HCT116 (cell line): Measurements from ENCODE around the gene PPFIA1. TPM values are rescaled to one million over a fixed set of nuclear protein-coding genes. Genes with fewer than 3 reads are reported as not detected.

ENCODE experiments used
- ATAC-seq: fragments of 200-7000 bp; cut with Tn5 transposase; 2 replicates; pipeline ENCODE4 v1.9.1; 2020; ENCODE audit warnings: mild to moderate bottlenecking, moderate library complexity
- BruUV-seq: library from RNA; stranded (reverse); fragments of 400-500 nt; replicated peaks from 2 replicates; lab custom pipeline; 2021; lab: Mats Ljungman, UMichigan
- CTCF ChIA-PET: fragments of 300-600 bp; sonication (Branson Sonifier 250); formaldehyde crosslinking; loops from one replicate; lab custom pipeline; 2021; ENCODE audit warnings: antibody characterized with exemption; lab: Charles Lee
- POLR2A ChIA-PET: fragments of 300-600, 350-600 bp; sonication (Branson Sonifier 250); formaldehyde crosslinking; loops from one replicate; lab custom pipeline; 2021; ENCODE audit warnings: antibody characterized with exemption; lab: Charles Lee
- RAD21 ChIA-PET, 2 experiments: fragments of 300-600 bp; sonication (Branson Sonifier 250); formaldehyde crosslinking; loops; one replicate each; lab custom pipeline; 2023; ENCODE audit warnings: low total read pairs in 2 of 2; ENCODE audit not compliant: uncharacterized antibody in 2 of 2, unreplicated experiment in 2 of 2, low non-redundant PET in 1 of 2; lab: Charles Lee
- DNase-seq: peaks from one replicate; pipeline ENCODE4 v3.0.0-alpha.2; 2010; ENCODE audit warnings: low read depth, low spot score
- H2AFZ ChIP-seq: fragments of 200-600 bp; shearing (Covaris generic), sonication (generic); 2 replicates; pipeline ENCODE4 v1.6.1; 2017; ENCODE audit warnings: low read depth, mixed run types, mixed read lengths, antibody characterized with exemption, low read length; ENCODE audit not compliant: poor library complexity, severe bottlenecking
- H3K27ac ChIP-seq: 2 replicates; pipeline ENCODE4 v1.5.1; 2012; ENCODE audit warnings: low read depth, low read length
- H3K27me3 ChIP-seq: fragments of 200-600 bp; sonication (generic); 2 replicates; pipeline ENCODE4 v1.6.1; 2016; ENCODE audit warnings: mixed run types, low read length, mixed read lengths; ENCODE audit not compliant: insufficient read depth
- H3K36me3 ChIP-seq, 2 experiments: fragments of 200-500 bp in 1 of 2; fragments of 200-600 bp in 1 of 2; sonication (Bioruptor generic) in 1 of 2; sonication (generic) in 1 of 2; 2 replicates each; pipeline versions ENCODE4 v1.5.1 to v1.6.1; 2014 to 2016; ENCODE audit warnings: low read length in 2 of 2, inconsistent platforms in 1 of 2, mixed read lengths in 1 of 2, mixed run types in 1 of 2; ENCODE audit not compliant: insufficient read depth in 2 of 2, control insufficient read depth in 1 of 2
- H3K4me1 ChIP-seq, 2 experiments: fragments of 200-600 bp in 1 of 2; sonication (generic) in 1 of 2; 2 replicates each; pipeline versions ENCODE4 v1.5.1 to v1.6.1; 2012 to 2017; ENCODE audit warnings: low read length in 2 of 2, inconsistent platforms in 1 of 2, mild to moderate bottlenecking in 1 of 2, mixed read lengths in 1 of 2, mixed run types in 1 of 2, moderate library complexity in 1 of 2; ENCODE audit not compliant: insufficient read depth in 2 of 2, control insufficient read depth in 1 of 2
- H3K4me2 ChIP-seq: fragments of 200-600 bp; sonication (generic); 2 replicates; pipeline ENCODE4 v1.6.1; 2017; ENCODE audit warnings: mixed run types, low read length, mixed read lengths
- H3K4me3 ChIP-seq, 2 experiments: fragments of 200-600 bp in 1 of 2; sonication (generic) in 1 of 2; replicated peaks in 1 of 2; 2 replicates each; pipeline ENCODE4 v1.5.1; 2011 to 2016; ENCODE audit warnings: low read length in 2 of 2, control low read depth in 1 of 2, low read depth in 1 of 2, mild to moderate bottlenecking in 1 of 2, mixed read lengths in 1 of 2, mixed run types in 1 of 2
- H3K79me2 ChIP-seq: fragments of 200-600 bp; sonication (generic); 2 replicates; pipeline ENCODE4 v1.6.1; 2017; ENCODE audit warnings: mild to moderate bottlenecking, mixed run types, low read length, moderate library complexity, mixed read lengths; ENCODE audit not compliant: insufficient read depth
- H3K9ac ChIP-seq: fragments of 200-600 bp; sonication (generic); 2 replicates; pipeline ENCODE4 v1.6.1; 2016; ENCODE audit warnings: low read length, mixed read lengths
- H3K9me2 ChIP-seq: fragments of 200-600 bp; sonication (generic), shearing (Covaris generic); 2 replicates; pipeline ENCODE4 v1.6.1; 2017; ENCODE audit warnings: mixed run types, mild to moderate bottlenecking, moderate library complexity; ENCODE audit not compliant: insufficient read depth
- H3K9me3 ChIP-seq, 2 experiments: fragments of 200-500 bp in 1 of 2; fragments of 200-600 bp in 1 of 2; sonication (Bioruptor generic) in 1 of 2; sonication (generic) in 1 of 2; 2 replicates each; pipeline ENCODE4 v1.6.1; 2014 to 2017; ENCODE audit warnings: low read length in 2 of 2, mixed read lengths in 2 of 2, inconsistent platforms in 1 of 2, low read depth in 1 of 2, mild to moderate bottlenecking in 1 of 2, mixed run types in 1 of 2, moderate library complexity in 1 of 2; ENCODE audit not compliant: control insufficient read depth in 1 of 2, insufficient read depth in 1 of 2
- H4K20me1 ChIP-seq: fragments of 200-600 bp; sonication (generic), shearing (Covaris generic); 2 replicates; pipeline ENCODE4 v1.6.1; 2017; ENCODE audit warnings: mixed run types, mild to moderate bottlenecking, moderate library complexity; ENCODE audit not compliant: insufficient read depth
- CEBPB ChIP-seq: IDR thresholded peaks from 2 replicates; pipeline ENCODE4 v1.6.1; 2012; ENCODE audit warnings: low read depth
- EGR1 ChIP-seq: IDR thresholded peaks from 2 replicates; pipeline ENCODE4 v1.6.1; 2012; ENCODE audit warnings: low read depth
- ELF1 ChIP-seq: IDR thresholded peaks from 2 replicates; pipeline ENCODE4 v1.6.1; 2012; ENCODE audit warnings: low read depth, borderline replicate concordance
- EZH2 ChIP-seq: fragments of 200-600 bp; sonication (generic); IDR thresholded peaks from 2 replicates; pipeline ENCODE4 v1.6.1; 2017; ENCODE audit warnings: antibody characterized with exemption, mixed run types
- EZH2phosphoT487 ChIP-seq: fragments of 200-600 bp; IDR thresholded peaks from 2 replicates; pipeline ENCODE4 v1.6.1; 2018; ENCODE audit warnings: antibody characterized with exemption, borderline replicate concordance
- POLR2A ChIP-seq: IDR thresholded peaks from 2 replicates; pipeline ENCODE4 v1.7.0; 2011; ENCODE audit warnings: borderline replicate concordance; ENCODE audit not compliant: insufficient read depth, insufficient read length; ENCODE audit errors: extremely low read depth
- POLR2AphosphoS5 ChIP-seq: IDR thresholded peaks from 2 replicates; pipeline ENCODE4 v1.6.1; 2011; ENCODE audit warnings: mild to moderate bottlenecking, low read depth, low read length, moderate library complexity
- SIN3A ChIP-seq: IDR thresholded peaks from 2 replicates; pipeline ENCODE4 v1.6.1; 2012; ENCODE audit warnings: low read depth
- SRF ChIP-seq: IDR thresholded peaks from 2 replicates; pipeline ENCODE4 v1.6.1; 2012; ENCODE audit warnings: low read depth
- TCF7L2 ChIP-seq: IDR thresholded peaks from 2 replicates; pipeline ENCODE4 v1.7.0; 2011; ENCODE audit warnings: borderline replicate concordance, inconsistent platforms; ENCODE audit not compliant: insufficient read depth, insufficient read length; ENCODE audit errors: extremely low read depth
- YY1 ChIP-seq: IDR thresholded peaks from 2 replicates; pipeline ENCODE4 v1.6.1; 2011; ENCODE audit warnings: low read length, low read depth, moderate library complexity, mild to moderate bottlenecking; ENCODE audit not compliant: insufficient replicate concordance; ENCODE audit errors: extremely low read depth
- ZFX ChIP-seq: fragments of 450-650 bp; IDR thresholded peaks from 2 replicates; pipeline ENCODE4 v1.6.1; 2017
- ZNF274 ChIP-seq: fragments of 200-500 bp; sonication (Bioruptor generic); IDR thresholded peaks from 2 replicates; pipeline ENCODE4 v1.6.1; 2014; ENCODE audit warnings: mild to moderate bottlenecking, low read depth, low read length, inconsistent platforms
- intact Hi-C: fragments of 100-400 bp; cut with micrococcal nuclease; formaldehyde crosslinking; loops from 2 replicates; pipeline ENCODE4 v1.10.0; 2022
- total RNA-seq: library from RNA; stranded (reverse); gene quantifications from one replicate; pipeline ENCODE4 v1.2.1, GENCODE V29; 2021; ENCODE audit not compliant: unreplicated experiment
- TF ChIP-seq, protein P1 (sequence below): IDR thresholded peaks from 2 replicates; pipeline ENCODE4 v1.6.1; 2011; ENCODE audit warnings: mild to moderate bottlenecking, low read length, moderate library complexity; ENCODE audit not compliant: insufficient replicate concordance; ENCODE audit errors: extremely low read depth
- TF ChIP-seq, protein P2 (sequence below), 3 experiments: fragments of 200-600 bp in 1 of 3; sonication (generic) in 1 of 3; IDR thresholded peaks in 2 of 3; conservative IDR thresholded peaks in 1 of 3; 2 replicates each; pipeline ENCODE4 v1.5.1; 2012 to 2017; ENCODE audit warnings: low read depth in 2 of 3, low read length in 2 of 3, antibody characterized with exemption in 1 of 3, borderline replicate concordance in 1 of 3, control low read depth in 1 of 3, mild to moderate bottlenecking in 1 of 3, mixed read lengths in 1 of 3, mixed run types in 1 of 3, moderate library complexity in 1 of 3; ENCODE audit not compliant: insufficient read depth in 1 of 3
- TF ChIP-seq, protein P3 (sequence below): IDR thresholded peaks from 2 replicates; pipeline ENCODE4 v1.6.1; 2012
- TF ChIP-seq, protein P4 (sequence below): IDR thresholded peaks from 2 replicates; pipeline ENCODE4 v1.6.1; 2012
- TF ChIP-seq, protein P5 (sequence below): IDR thresholded peaks from 2 replicates; pipeline ENCODE4 v1.6.1; 2012; ENCODE audit warnings: low read depth

PPFIA1 gene
- total RNA-seq, 1 experiment from 2014 or later: 48.6 TPM

DNA sequence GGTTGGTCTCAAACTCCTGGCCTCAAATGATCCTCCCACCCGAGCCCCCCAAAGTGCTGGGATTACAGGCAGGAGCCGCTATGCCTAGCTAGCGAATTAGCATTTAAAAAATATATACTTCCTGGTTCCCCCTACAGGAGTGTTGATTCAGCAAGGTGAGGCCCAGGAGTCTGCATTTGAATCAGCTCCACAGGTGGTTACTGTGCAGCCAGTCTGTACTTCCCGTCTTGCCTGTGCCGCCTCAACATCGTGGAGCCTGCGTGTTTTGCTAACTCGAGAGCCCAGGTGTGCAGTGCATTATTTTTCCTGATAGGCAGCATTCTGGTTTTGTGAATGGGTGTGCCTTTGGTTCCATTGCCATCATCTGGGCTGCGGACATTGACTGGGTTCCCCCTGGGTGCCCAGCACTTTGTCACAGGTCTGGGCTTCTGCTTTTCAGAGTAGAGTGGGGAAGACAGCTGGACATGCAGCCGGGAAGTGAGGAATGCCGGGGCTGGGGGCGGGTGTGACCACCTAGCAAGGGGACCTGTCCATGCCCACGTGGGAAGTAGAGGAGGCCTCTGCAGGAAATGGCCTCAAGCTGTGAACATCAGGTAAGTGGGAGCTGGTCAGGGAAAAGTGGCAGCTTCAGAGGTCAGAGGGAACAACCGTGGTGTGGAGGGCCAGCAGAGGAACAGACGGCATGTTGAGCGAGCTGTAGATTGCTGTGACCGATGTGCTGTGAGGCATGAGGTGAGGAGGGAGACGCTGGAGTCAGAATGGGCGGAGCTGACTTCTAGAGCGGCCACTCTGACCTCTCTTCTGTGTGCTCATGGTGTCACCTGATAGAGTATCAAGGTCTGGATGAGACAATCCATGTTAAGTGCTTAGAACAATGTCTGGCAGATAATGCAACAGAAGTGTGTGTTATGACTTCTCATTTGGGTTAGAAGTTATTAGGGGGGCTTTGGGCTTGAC is 42.2 kb downstream of the PPFIA1 start:
- Histone ChIP-seq H3K9me2 (no peaks in the 10 kb centered on the region), H3K4me3 (no peak overlapping the region), H3K36me3 (no peaks in the 10 kb centered on the region), H4K20me1 (no peaks in the 10 kb centered on the region), H3K79me2 (peaks cover 84% of the 10 kb centered on the region), H3K4me2 (no peak overlapping the region), H3K4me1 (no peaks in the 10 kb centered on the region), H3K9me3 (no peaks in the 10 kb centered on the region), H3K27me3 (no peaks in the 10 kb centered on the region), H3K27ac (no peak overlapping the region), H3K9ac (no peak overlapping the region), H2AFZ (no peak overlapping the region)
- CTCF ChIA-PET: no interaction called here
- POLR2A ChIA-PET: no interaction called here
- ATAC-seq: no peak
- DNase-seq: no peak
- intact Hi-C loops: no loop called here
- BruUV-seq: no TSS peak
- RAD21 ChIA-PET: no interaction called here
- no peak for TF ChIP-seq ZFX
- TF ChIP-seq, protein P1, sequence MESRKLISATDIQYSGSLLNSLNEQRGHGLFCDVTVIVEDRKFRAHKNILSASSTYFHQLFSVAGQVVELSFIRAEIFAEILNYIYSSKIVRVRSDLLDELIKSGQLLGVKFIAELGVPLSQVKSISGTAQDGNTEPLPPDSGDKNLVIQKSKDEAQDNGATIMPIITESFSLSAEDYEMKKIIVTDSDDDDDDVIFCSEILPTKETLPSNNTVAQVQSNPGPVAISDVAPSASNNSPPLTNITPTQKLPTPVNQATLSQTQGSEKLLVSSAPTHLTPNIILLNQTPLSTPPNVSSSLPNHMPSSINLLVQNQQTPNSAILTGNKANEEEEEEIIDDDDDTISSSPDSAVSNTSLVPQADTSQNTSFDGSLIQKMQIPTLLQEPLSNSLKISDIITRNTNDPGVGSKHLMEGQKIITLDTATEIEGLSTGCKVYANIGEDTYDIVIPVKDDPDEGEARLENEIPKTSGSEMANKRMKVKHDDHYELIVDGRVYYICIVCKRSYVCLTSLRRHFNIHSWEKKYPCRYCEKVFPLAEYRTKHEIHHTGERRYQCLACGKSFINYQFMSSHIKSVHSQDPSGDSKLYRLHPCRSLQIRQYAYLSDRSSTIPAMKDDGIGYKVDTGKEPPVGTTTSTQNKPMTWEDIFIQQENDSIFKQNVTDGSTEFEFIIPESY: no peak
- TF ChIP-seq, protein P2, sequence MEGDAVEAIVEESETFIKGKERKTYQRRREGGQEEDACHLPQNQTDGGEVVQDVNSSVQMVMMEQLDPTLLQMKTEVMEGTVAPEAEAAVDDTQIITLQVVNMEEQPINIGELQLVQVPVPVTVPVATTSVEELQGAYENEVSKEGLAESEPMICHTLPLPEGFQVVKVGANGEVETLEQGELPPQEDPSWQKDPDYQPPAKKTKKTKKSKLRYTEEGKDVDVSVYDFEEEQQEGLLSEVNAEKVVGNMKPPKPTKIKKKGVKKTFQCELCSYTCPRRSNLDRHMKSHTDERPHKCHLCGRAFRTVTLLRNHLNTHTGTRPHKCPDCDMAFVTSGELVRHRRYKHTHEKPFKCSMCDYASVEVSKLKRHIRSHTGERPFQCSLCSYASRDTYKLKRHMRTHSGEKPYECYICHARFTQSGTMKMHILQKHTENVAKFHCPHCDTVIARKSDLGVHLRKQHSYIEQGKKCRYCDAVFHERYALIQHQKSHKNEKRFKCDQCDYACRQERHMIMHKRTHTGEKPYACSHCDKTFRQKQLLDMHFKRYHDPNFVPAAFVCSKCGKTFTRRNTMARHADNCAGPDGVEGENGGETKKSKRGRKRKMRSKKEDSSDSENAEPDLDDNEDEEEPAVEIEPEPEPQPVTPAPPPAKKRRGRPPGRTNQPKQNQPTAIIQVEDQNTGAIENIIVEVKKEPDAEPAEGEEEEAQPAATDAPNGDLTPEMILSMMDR (IDR thresholded peaks at IDR 0.05 in 2 of 3, conservative IDR thresholded peaks at IDR 0.05 in 1 of 3; ENCODE audit: borderline replicate concordance in 1 of 3, insufficient read depth in 1 of 3, low read depth in 2 of 3, low read length in 2 of 3): no peak
- TF ChIP-seq, protein P3, sequence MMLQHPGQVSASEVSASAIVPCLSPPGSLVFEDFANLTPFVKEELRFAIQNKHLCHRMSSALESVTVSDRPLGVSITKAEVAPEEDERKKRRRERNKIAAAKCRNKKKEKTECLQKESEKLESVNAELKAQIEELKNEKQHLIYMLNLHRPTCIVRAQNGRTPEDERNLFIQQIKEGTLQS: no peak
- no peak for TF ChIP-seq EGR1
- TF ChIP-seq POLR2A: no peak
- TF ChIP-seq, protein P4, sequence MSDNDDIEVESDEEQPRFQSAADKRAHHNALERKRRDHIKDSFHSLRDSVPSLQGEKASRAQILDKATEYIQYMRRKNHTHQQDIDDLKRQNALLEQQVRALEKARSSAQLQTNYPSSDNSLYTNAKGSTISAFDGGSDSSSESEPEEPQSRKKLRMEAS: no peak
- TF ChIP-seq EZH2: no peak
- TF ChIP-seq ELF1: no peak
- no peak for TF ChIP-seq SIN3A
- no peak for TF ChIP-seq POLR2AphosphoS5
- TF ChIP-seq SRF: no peak
- no peak for TF ChIP-seq YY1
- TF ChIP-seq, protein P5, sequence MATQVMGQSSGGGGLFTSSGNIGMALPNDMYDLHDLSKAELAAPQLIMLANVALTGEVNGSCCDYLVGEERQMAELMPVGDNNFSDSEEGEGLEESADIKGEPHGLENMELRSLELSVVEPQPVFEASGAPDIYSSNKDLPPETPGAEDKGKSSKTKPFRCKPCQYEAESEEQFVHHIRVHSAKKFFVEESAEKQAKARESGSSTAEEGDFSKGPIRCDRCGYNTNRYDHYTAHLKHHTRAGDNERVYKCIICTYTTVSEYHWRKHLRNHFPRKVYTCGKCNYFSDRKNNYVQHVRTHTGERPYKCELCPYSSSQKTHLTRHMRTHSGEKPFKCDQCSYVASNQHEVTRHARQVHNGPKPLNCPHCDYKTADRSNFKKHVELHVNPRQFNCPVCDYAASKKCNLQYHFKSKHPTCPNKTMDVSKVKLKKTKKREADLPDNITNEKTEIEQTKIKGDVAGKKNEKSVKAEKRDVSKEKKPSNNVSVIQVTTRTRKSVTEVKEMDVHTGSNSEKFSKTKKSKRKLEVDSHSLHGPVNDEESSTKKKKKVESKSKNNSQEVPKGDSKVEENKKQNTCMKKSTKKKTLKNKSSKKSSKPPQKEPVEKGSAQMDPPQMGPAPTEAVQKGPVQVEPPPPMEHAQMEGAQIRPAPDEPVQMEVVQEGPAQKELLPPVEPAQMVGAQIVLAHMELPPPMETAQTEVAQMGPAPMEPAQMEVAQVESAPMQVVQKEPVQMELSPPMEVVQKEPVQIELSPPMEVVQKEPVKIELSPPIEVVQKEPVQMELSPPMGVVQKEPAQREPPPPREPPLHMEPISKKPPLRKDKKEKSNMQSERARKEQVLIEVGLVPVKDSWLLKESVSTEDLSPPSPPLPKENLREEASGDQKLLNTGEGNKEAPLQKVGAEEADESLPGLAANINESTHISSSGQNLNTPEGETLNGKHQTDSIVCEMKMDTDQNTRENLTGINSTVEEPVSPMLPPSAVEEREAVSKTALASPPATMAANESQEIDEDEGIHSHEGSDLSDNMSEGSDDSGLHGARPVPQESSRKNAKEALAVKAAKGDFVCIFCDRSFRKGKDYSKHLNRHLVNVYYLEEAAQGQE: no peak
- no peak for TF ChIP-seq ZNF274
- TF ChIP-seq CEBPB: no peak
- TF ChIP-seq EZH2phosphoT487: no peak
- TF ChIP-seq TCF7L2: no peak
